PC-9 (cell line): Measurements from ENCODE around the gene SHKBP1. TPM values are rescaled to one million over a fixed set of nuclear protein-coding genes. Genes with fewer than 3 reads are reported as not detected.
A peak's percentile ranks its signal among the peaks of the same experiment; 100 is the strongest.

Source experiments
- BruUV-seq: library from RNA; stranded (reverse); fragments of 400-500 nt; replicated peaks from 2 replicates; lab custom pipeline; 2021; lab: Mats Ljungman, UMichigan
- CTCF ChIA-PET: fragments of 300-600 bp; sonication (Branson Sonifier 250); formaldehyde crosslinking; loops from one replicate; lab custom pipeline; 2022; ENCODE audit warnings: antibody characterized with exemption; lab: Charles Lee
- POLR2A ChIA-PET: fragments of 300-600 bp; sonication (Branson Sonifier 250); formaldehyde crosslinking; loops from one replicate; lab custom pipeline; 2022; ENCODE audit warnings: antibody characterized with exemption; ENCODE audit not compliant: unreplicated experiment; lab: Charles Lee
- DNase-seq, 2 experiments: peaks; one replicate each; pipeline versions ENCODE4 v3.0.0 to v3.0.0-alpha.2; 2015 to 2022; ENCODE audit warnings: mixed read lengths in 1 of 2
- H2AFZ ChIP-seq: fragments of 200-600 bp; sonication (generic); 2 replicates; pipeline ENCODE4 v1.8.1; 2017; ENCODE audit warnings: antibody characterized with exemption
- H3F3A ChIP-seq: fragments of 200-600 bp; sonication (generic); 2 replicates; pipeline ENCODE4 v1.8.1; 2017; ENCODE audit warnings: antibody characterized with exemption, mild to moderate bottlenecking, low read depth; ENCODE audit not compliant: insufficient read depth
- H3K27ac ChIP-seq: fragments of 200-600 bp; sonication (generic); 2 replicates; pipeline ENCODE4 v1.6.1; 2016; ENCODE audit warnings: mixed run types
- H3K27me3 ChIP-seq: fragments of 200-600 bp; sonication (generic); 2 replicates; pipeline ENCODE4 v1.6.1; 2016; ENCODE audit warnings: low read depth, mixed run types; ENCODE audit not compliant: insufficient read depth
- H3K36me3 ChIP-seq: fragments of 200-600 bp; sonication (generic); 2 replicates; pipeline ENCODE4 v1.6.1; 2016; ENCODE audit warnings: low read depth, mixed run types
- H3K4me1 ChIP-seq: fragments of 200-600 bp; sonication (generic); replicated peaks from 2 replicates; pipeline ENCODE4 v1.6.1; 2016; ENCODE audit warnings: mixed run types; ENCODE audit not compliant: insufficient read depth
- H3K4me2 ChIP-seq: fragments of 200-600 bp; sonication (generic); 2 replicates; pipeline ENCODE4 v1.6.1; 2017; ENCODE audit warnings: mixed run types
- H3K4me3 ChIP-seq: fragments of 200-600 bp; sonication (generic); 2 replicates; pipeline ENCODE4 v1.6.1; 2016; ENCODE audit warnings: mixed run types
- H3K79me2 ChIP-seq: fragments of 200-600 bp; sonication (generic); 2 replicates; pipeline ENCODE4 v1.6.1; 2017; ENCODE audit warnings: low read depth, mixed run types
- H3K9me2 ChIP-seq: fragments of 200-600 bp; sonication (generic); 2 replicates; pipeline ENCODE4 v1.8.1; 2017; ENCODE audit warnings: mild to moderate bottlenecking; ENCODE audit not compliant: insufficient read depth
- H3K9me3 ChIP-seq: fragments of 200-600 bp; sonication (generic); 2 replicates; pipeline ENCODE4 v1.8.1; 2016; ENCODE audit warnings: low read depth; ENCODE audit not compliant: insufficient read depth
- H4K20me1 ChIP-seq: fragments of 200-600 bp; sonication (generic); 2 replicates; pipeline ENCODE4 v1.8.1; 2017; ENCODE audit not compliant: insufficient read depth
- CTCF ChIP-seq: fragments of 200-600 bp; sonication (generic); conservative IDR thresholded peaks from 2 replicates; pipeline ENCODE4 v1.6.1; 2017; ENCODE audit warnings: mixed run types, antibody characterized with exemption, mild to moderate bottlenecking, moderate library complexity
- EZH2 ChIP-seq: fragments of 200-600 bp; sonication (generic); IDR thresholded peaks from 2 replicates; pipeline ENCODE4 v1.8.0; 2017; ENCODE audit warnings: antibody characterized with exemption, low read depth
- intact Hi-C: fragments of 100-400 bp; cut with micrococcal nuclease; formaldehyde crosslinking; loops from one replicate; pipeline ENCODE4 v1.10.0; 2022; ENCODE audit not compliant: unreplicated experiment
- total RNA-seq: library from RNA; stranded (reverse); gene quantifications from 2 replicates; pipeline ENCODE4 v1.2.3, GENCODE V29; 2021

SHKBP1 gene
- total RNA-seq, 1 experiment from 2014 or later: 90.1 TPM

DNA sequence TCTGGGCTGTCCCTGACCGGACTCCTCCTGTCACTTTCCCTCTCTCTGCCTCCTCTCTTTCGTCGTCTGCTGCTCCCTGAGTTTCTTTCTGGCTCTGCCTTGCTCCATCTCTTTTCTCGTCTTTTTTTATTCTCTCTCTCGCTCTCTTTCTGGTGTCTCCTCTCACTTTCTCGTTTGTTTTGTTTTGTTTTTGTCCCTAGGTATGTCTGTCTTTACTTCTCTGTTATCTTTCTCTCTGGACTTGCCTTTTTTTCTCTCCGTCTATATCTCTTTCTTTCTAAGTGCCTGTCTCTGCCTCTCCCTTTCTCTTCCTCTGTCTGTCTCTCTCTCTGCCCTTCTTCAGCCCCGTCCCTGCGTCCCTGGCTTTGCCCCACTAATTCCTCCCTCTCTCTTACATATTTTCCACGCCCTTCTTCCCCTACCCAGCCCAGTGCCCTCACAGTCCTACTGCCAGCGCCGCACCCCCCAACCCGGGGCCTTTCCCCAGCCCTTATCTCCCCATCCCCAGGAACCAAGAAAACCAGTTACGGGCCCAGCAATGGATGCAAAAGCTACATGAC, 48.1 kb upstream of the SHKBP1 start:
- no peak for DNase-seq
- TF ChIP-seq CTCF (no peak), EZH2 (no peak)
- Histone ChIP-seq H3K9me3 (no peaks in the 10 kb centered on the region), H3K4me3 (no peak overlapping the region), H3K27ac (no peak overlapping the region), H3K36me3 (no peaks in the 10 kb centered on the region), H3K9me2 (no peaks in the 10 kb centered on the region), H3K4me1 (no peaks in the 10 kb centered on the region), H2AFZ (peak overlapping the region; percentile 39; the same call in 1 of the 2 replicates), H3K4me2 (peak overlapping the region; percentile 80), H3K79me2 (no peaks in the 10 kb centered on the region), H3F3A (0 out of 2 replicates have a peak, but pooled peaks cover 5% of the 10 kb centered on the region), H3K27me3 (no peaks in the 10 kb centered on the region; the same call in 1 of the 2 replicates), H4K20me1 (no peaks in the 10 kb centered on the region)
- BruUV-seq: no TSS peak
- ChIA-PET POLR2A (no interaction called here), CTCF (interaction anchor here (0.6 to 0.7 kb wide), 2 partner anchors 88 to 292 kb away, joined by 5 to 13 read pairs; no protein-coding TSS in a partner anchor)
- intact Hi-C loops: loop anchor here (10.0 kb wide), 3 partner anchors 104 to 384 kb away; partner anchors contain the start of genes HIPK4 and SERTAD1

- Histone ChIP-seq H4K20me1 (no peaks in the 10 kb centered on the region), H3K36me3 (no peaks in the 10 kb centered on the region), H3F3A (0 out of 2 replicates have a peak, but pooled peaks cover 2% of the 10 kb centered on the region), H3K4me1 (no peaks in the 10 kb centered on the region), H3K9me2 (no peaks in the 10 kb centered on the region), H3K9me3 (no peaks in the 10 kb centered on the region), H3K4me2 (peak overlapping the region; percentile 80), H3K79me2 (no peaks in the 10 kb centered on the region), H3K27me3 (no peaks in the 10 kb centered on the region; the same call in 1 of the 2 replicates), H3K4me3 (peak overlapping the region; percentile 54), H3K27ac (no peak overlapping the region), H2AFZ (peak overlapping the region; percentile 86)
- DNase-seq: peak; percentile 65 to 87
- TF ChIP-seq CTCF (peak; percentile 96), EZH2 (no peak)
- POLR2A ChIA-PET: interaction anchor here (0.7 kb wide), 1 partner anchor 103 kb away, joined by 3 read pairs; no protein-coding TSS in a partner anchor
- intact Hi-C loops: loop anchor here (10.0 kb wide), 3 partner anchors 105 to 385 kb away; partner anchors contain the start of genes HIPK4 and SERTAD1
- CTCF ChIA-PET: interaction anchor here (0.6 to 0.7 kb wide), 2 partner anchors 87 to 291 kb away, joined by 5 to 13 read pairs; no protein-coding TSS in a partner anchor
- BruUV-seq: no TSS peak
These were observed 47.3 kb upstream of the SHKBP1 start for GRCh38 chr19:40529093-40529954.
